Measurements from ENCODE around the gene SLC9A7. TPM values are rescaled to one million over a fixed set of nuclear protein-coding genes. Genes with fewer than 3 reads are reported as not detected.

SLC9A7 gene
- polyA plus RNA-seq, 2 of the 4 experiments (the other 2 are of a cell fraction): 9.8 to 21.1 TPM

GRCh38 chrX:46647251-46647650 is 111.7 kb downstream of the SLC9A7 start:
- WGBS (ENCODE audit: missing lambda C conversion rate): 76% methylated on average over 5 of the region's 5 CpGs
- peak in 1 of 2 experiments; percentile 5 for DNase-seq (ENCODE audit: low read depth in 1 of 2, low spot score in 1 of 2)

GRCh38 chrX:46645614-46646013 is 113.3 kb downstream of the SLC9A7 start:
- Histone ChIP-seq H3K4me1 (no peaks in the 10 kb centered on the region), H3K4me3 (no peak overlapping the region), H3K27ac (no peak overlapping the region), H3K4me2 (no peak overlapping the region), H3K9me3 (no peaks in the 10 kb centered on the region)
- ATAC-seq (no peak), FAIRE-seq (no peak), DNase-seq (ENCODE audit: low read depth in 1 of 2, low spot score in 1 of 2) (no peak)
- no peak for TF ChIP-seq FOSB (CRISPR knock-in tag; IDR thresholded peaks at IDR 0.05)
- TF ChIP-seq NPAS2 (CRISPR knock-in tag; IDR thresholded peaks at IDR 0.05; ENCODE audit: borderline replicate concordance): no peak
- no peak for TF ChIP-seq EHF (CRISPR knock-in tag; IDR thresholded peaks at IDR 0.05)
- no peak for TF ChIP-seq SMC3 (IDR thresholded peaks at IDR 0.05)
- TF ChIP-seq ESRRA (IDR thresholded peaks at IDR 0.05; ENCODE audit: borderline replicate concordance, low read length): no peak
- TF ChIP-seq HOXA7 (CRISPR knock-in tag; IDR thresholded peaks at IDR 0.05): no peak
- TF ChIP-seq MAZ (IDR thresholded peaks at IDR 0.05; ENCODE audit: borderline replicate concordance, low read depth, low read length): no peak
- no peak for TF ChIP-seq EHMT2 (IDR thresholded peaks at IDR 0.05; ENCODE audit: low read depth)
- no peak for TF ChIP-seq ZFP36 (IDR thresholded peaks at IDR 0.05; ENCODE audit: borderline replicate concordance, partially characterized antibody)
- TF ChIP-seq RAD21 (conservative IDR thresholded peaks at IDR 0.05 in 1 of 2, IDR thresholded peaks at IDR 0.05 in 1 of 2): no peak
- TF ChIP-seq HOXB5 (CRISPR knock-in tag; IDR thresholded peaks at IDR 0.05): no peak
- no peak for TF ChIP-seq TFCP2L1 (CRISPR knock-in tag; IDR thresholded peaks at IDR 0.05)
- no peak for TF ChIP-seq FOSL2 (IDR thresholded peaks at IDR 0.05)
- no peak for TF ChIP-seq FOSL2 (CRISPR knock-in tag; IDR thresholded peaks at IDR 0.05)
- TF ChIP-seq PBX3 (IDR thresholded peaks at IDR 0.05): no peak
- TF ChIP-seq POLR2A (IDR thresholded peaks at IDR 0.05; ENCODE audit: low read length): no peak
- no peak for TF ChIP-seq KDM1A (IDR thresholded peaks at IDR 0.05; ENCODE audit: low read depth)
- no peak for TF ChIP-seq TP53 (CRISPR knock-in tag; IDR thresholded peaks at IDR 0.05)
- ChIA-PET POLR2A (no interaction called here), CTCF (interaction anchor here (1.0 kb wide), 1 partner anchor 90 kb away, joined by 5 read pairs; no protein-coding TSS in a partner anchor)
- WGBS (ENCODE audit: missing lambda C conversion rate): 95% methylated on average over 4 of the region's 4 CpGs

More at GRCh38 chrX:46647251-46647650, 111.7 kb downstream of the SLC9A7 start:
- TF ChIP-seq E2F6 (IDR thresholded peaks at IDR 0.05; ENCODE audit: borderline replicate concordance, low read depth) (no peak), MAZ (IDR thresholded peaks at IDR 0.05; ENCODE audit: borderline replicate concordance, low read depth, low read length) (no peak), MAFK (IDR thresholded peaks at IDR 0.05; ENCODE audit: partially characterized antibody) (no peak), SMC3 (IDR thresholded peaks at IDR 0.05) (no peak), HDAC2 (IDR thresholded peaks at IDR 0.05) (no peak), ZFP36 (IDR thresholded peaks at IDR 0.05; ENCODE audit: borderline replicate concordance, partially characterized antibody) (no peak), CHD2 (IDR thresholded peaks at IDR 0.05; ENCODE audit: low read length, partially characterized antibody) (no peak), ATOH8 (CRISPR knock-in tag; IDR thresholded peaks at IDR 0.05; ENCODE audit: low read depth) (no peak), POLR2A (IDR thresholded peaks at IDR 0.05; ENCODE audit: low read length) (no peak), FOXS1 (CRISPR knock-in tag; IDR thresholded peaks at IDR 0.05) (no peak), CBX8 (IDR thresholded peaks at IDR 0.05) (no peak), GATA3 (IDR thresholded peaks at IDR 0.05; ENCODE audit: borderline replicate concordance) (no peak), JUN (IDR thresholded peaks at IDR 0.05) (no peak), CHD4 (IDR thresholded peaks at IDR 0.05; ENCODE audit: borderline replicate concordance) (no peak), NR3C1 (IDR thresholded peaks at IDR 0.05) (no peak), ZC3H11A (IDR thresholded peaks at IDR 0.05) (no peak)
- ChIA-PET CTCF (interaction anchor here (1.1 to 1.8 kb wide), 3 partner anchors 11 to 446 kb away, joined by 3 to 6 read pairs (median 3); no protein-coding TSS in a partner anchor), POLR2A (no interaction called here)
- no peak overlapping the region for H3K4me2 ChIP-seq
- H3K27ac ChIP-seq: no peak overlapping the region
- ATAC-seq: no peak
- no peaks in the 10 kb centered on the region for H3K9me3 ChIP-seq
- no peak overlapping the region for H3K4me3 ChIP-seq
- no peaks in the 10 kb centered on the region for H3K4me1 ChIP-seq
- no peak for FAIRE-seq
